CD14-positive monocyte (primary cell): ENCODE data around the gene PECR. TPM values are rescaled to one million over a fixed set of nuclear protein-coding genes. Genes with fewer than 3 reads are reported as not detected.

Experiments
- DNase-seq, 3 donors: peaks; one replicate each; pipeline ENCODE4 v3.0.0-alpha.2; 2011 to 2022
- H2AFZ ChIP-seq: 2 replicates; pipeline ENCODE4 v1.6.0; 2012; ENCODE audit warnings: mild to moderate bottlenecking, low read depth, low read length, inconsistent platforms; ENCODE audit not compliant: insufficient read depth, poor library complexity, severe bottlenecking
- H3K27ac ChIP-seq, 2 donors: 1 replicate in 1 of 2; 2 replicates in 1 of 2; pipeline ENCODE4 v1.5.1; 2012 to 2013; ENCODE audit warnings: low read length in 2 of 2, control low read depth in 1 of 2, inconsistent platforms in 1 of 2, low read depth in 1 of 2, mild to moderate bottlenecking in 1 of 2
- H3K27me3 ChIP-seq, 2 donors: one replicate each; pipeline versions ENCODE4 v1.6.0 to v1.6.1; 2011 to 2013; ENCODE audit warnings: low read length in 2 of 2; ENCODE audit not compliant: control insufficient read depth in 2 of 2, insufficient read depth in 2 of 2
- H3K36me3 ChIP-seq, 2 donors: replicated peaks in 1 of 2; 1 replicate in 1 of 2; 2 replicates in 1 of 2; pipeline versions ENCODE4 v1.5.1 to v1.6.1; 2012 to 2013; ENCODE audit warnings: low read length in 2 of 2, control low read depth in 1 of 2, inconsistent platforms in 1 of 2, mild to moderate bottlenecking in 1 of 2; ENCODE audit not compliant: insufficient read depth in 2 of 2, control insufficient read depth in 1 of 2
- H3K4me1 ChIP-seq, 2 donors: 1 replicate in 1 of 2; 2 replicates in 1 of 2; pipeline versions ENCODE4 v1.5.1 to v1.6.1; 2012 to 2013; ENCODE audit warnings: low read length in 2 of 2, control low read depth in 1 of 2, inconsistent platforms in 1 of 2, mild to moderate bottlenecking in 1 of 2, moderate library complexity in 1 of 2; ENCODE audit not compliant: insufficient read depth in 2 of 2, control insufficient read depth in 1 of 2
- H3K4me2 ChIP-seq: replicated peaks from 2 replicates; pipeline ENCODE3; 2012; ENCODE audit warnings: low read length, moderate library complexity, mild to moderate bottlenecking; ENCODE audit not compliant: poor library complexity, severe bottlenecking; ENCODE audit errors: extremely low read depth
- H3K4me3 ChIP-seq, 3 experiments: fragments of 200-600 bp in 1 of 3; sonication (generic) in 1 of 3; replicated peaks in 1 of 3; 1 replicate in 2 of 3; 2 replicates in 1 of 3; pipeline ENCODE4 v1.5.1; 2011 to 2013; ENCODE audit warnings: low read length in 3 of 3, mild to moderate bottlenecking in 3 of 3, control low read depth in 2 of 3, low read depth in 2 of 3, inconsistent platforms in 1 of 3, moderate library complexity in 1 of 3
- H3K79me2 ChIP-seq: 2 replicates; pipeline ENCODE4 v1.6.0; 2012; ENCODE audit warnings: mild to moderate bottlenecking, control low read depth, inconsistent platforms, low read length, moderate library complexity; ENCODE audit not compliant: insufficient read depth
- H3K9ac ChIP-seq: 2 replicates; pipeline ENCODE4 v1.6.0; 2017; ENCODE audit warnings: low read length, mild to moderate bottlenecking; ENCODE audit not compliant: insufficient read depth, poor library complexity, severe bottlenecking
- H3K9me3 ChIP-seq, 2 donors: replicated peaks in 1 of 2; 1 replicate in 1 of 2; 2 replicates in 1 of 2; pipeline versions ENCODE4 v1.5.1 to v1.6.1; 2012 to 2013; ENCODE audit warnings: low read length in 2 of 2, control low read depth in 1 of 2; ENCODE audit not compliant: control insufficient read depth in 1 of 2, insufficient read depth in 1 of 2
- H4K20me1 ChIP-seq: 2 replicates; pipeline ENCODE4 v1.6.0; 2012; ENCODE audit warnings: mild to moderate bottlenecking, low read length, control low read depth, moderate library complexity; ENCODE audit not compliant: insufficient read depth
- H3K27ac Mint-ChIP-seq, 7 donors: one replicate each; pipeline ENCODE4 v1.8.0; 2020; ENCODE audit warnings: mild to moderate bottlenecking in 7 of 7, mixed read lengths in 7 of 7, moderate library complexity in 6 of 7, inconsistent platforms in 2 of 7
- H3K27me3 Mint-ChIP-seq, 3 donors: one replicate each; pipeline ENCODE4 v1.8.0; 2021 to 2022; ENCODE audit warnings: low read depth in 3 of 3, mild to moderate bottlenecking in 3 of 3, mixed read lengths in 3 of 3, moderate library complexity in 3 of 3, inconsistent platforms in 1 of 3
- H3K36me3 Mint-ChIP-seq, 2 donors: one replicate each; pipeline ENCODE4 v1.8.0; 2020; ENCODE audit warnings: mixed read lengths in 2 of 2, inconsistent platforms in 1 of 2, mild to moderate bottlenecking in 1 of 2
- H3K4me1 Mint-ChIP-seq: one replicate; pipeline ENCODE4 v1.8.0; 2020; ENCODE audit warnings: mild to moderate bottlenecking, mixed read lengths
- H3K4me3 Mint-ChIP-seq, 2 donors: one replicate each; pipeline ENCODE4 v1.8.0; 2020; ENCODE audit warnings: mild to moderate bottlenecking in 2 of 2, mixed read lengths in 2 of 2, moderate library complexity in 1 of 2
- H3K9me3 Mint-ChIP-seq, 7 donors: one replicate each; pipeline ENCODE4 v1.8.0; 2020 to 2022; ENCODE audit warnings: mixed read lengths in 7 of 7, mild to moderate bottlenecking in 6 of 7, moderate library complexity in 6 of 7, inconsistent platforms in 2 of 7
- WGBS: methylation state at CpG from one replicate; pipeline ENCODE4 v1.1.5; 2013; ENCODE audit warnings: missing lambda C conversion rate; ENCODE audit not compliant: insufficient coverage; 5-methylcytosine and 5-hydroxymethylcytosine counted together
- intact Hi-C, 2 donors: fragments of 100-400 bp; cut with micrococcal nuclease; formaldehyde crosslinking; loops; one replicate each; pipeline versions ENCODE4 v1.15.0 to v1.15.1; 2023
- polyA plus RNA-seq, 3 donors: library from polyadenylated mRNA; depleted of rRNA in 1 of 3; unstranded in 2 of 3; stranded (reverse) in 1 of 3; fragments of 300-500 nt in 2 of 3; fragments of >200 nt in 1 of 3; fragmentation: Illumina TruSeq in 2 of 3; gene quantifications; 1 replicate in 2 of 3; 2 replicates in 1 of 3; pipeline ENCODE4 v1.2.3, GENCODE V29; 2012 to 2021
- TF ChIP-seq, protein P1 (sequence below): fragments of 200-600 bp; IDR thresholded peaks from one replicate; pipeline ENCODE4 v1.8.0; 2022; ENCODE audit warnings: antibody characterized with exemption, mild to moderate bottlenecking

Gene PECR
- polyA plus RNA-seq, 3 donors, result 7.4 to 16.9 (median 12.3) TPM

DNA sequence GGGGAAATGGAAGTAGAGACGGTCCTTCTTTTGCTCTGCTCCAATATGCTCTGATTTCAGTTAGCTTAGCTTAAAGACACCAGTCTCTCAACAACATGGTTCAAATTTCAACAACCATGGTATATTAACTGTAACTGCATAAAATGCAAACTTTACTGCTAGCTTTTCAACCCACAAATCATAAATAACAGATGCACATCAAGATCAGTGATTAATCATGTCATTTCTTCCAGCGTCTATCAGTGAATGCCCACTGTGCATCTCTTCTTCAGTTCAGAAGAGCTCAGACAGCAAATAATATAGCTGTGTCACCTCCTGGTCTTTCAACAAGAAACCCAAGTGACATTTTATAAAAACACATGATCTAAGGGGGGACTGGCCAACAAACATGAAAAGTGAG is 12.6 kb downstream of the PECR start:
- peaks cover 39% of the 10 kb centered on the region in 2 donors for H3K36me3 Mint-ChIP-seq
- Histone ChIP-seq H3K4me2 (no peak overlapping the region), H3K4me1 (no peaks in the 10 kb centered on the region), H4K20me1 (no peaks in the 10 kb centered on the region), H3K9me3 (no peaks in the 10 kb centered on the region), H3K36me3 (peaks cover 11 to 36% of the 10 kb centered on the region in 2 donors), H2AFZ (no peak overlapping the region), H3K9ac (no peak overlapping the region), H3K27ac (no peak overlapping the region), H3K4me3 (no peak overlapping the region), H3K27me3 (no peaks in the 10 kb centered on the region), H3K79me2 (no peaks in the 10 kb centered on the region)
- WGBS, result 100% methylated on average over 1 of the region's 2 CpGs
- H3K27me3 Mint-ChIP-seq, result peaks cover 0 to 3% (median 1%) of the 10 kb centered on the region in 3 donors
- DNase-seq, result no peak
- no peaks in the 10 kb centered on the region for H3K9me3 Mint-ChIP-seq
- no peak overlapping the region for H3K4me3 Mint-ChIP-seq
- no peak overlapping the region for H3K27ac Mint-ChIP-seq
- TF ChIP-seq, protein P1, sequence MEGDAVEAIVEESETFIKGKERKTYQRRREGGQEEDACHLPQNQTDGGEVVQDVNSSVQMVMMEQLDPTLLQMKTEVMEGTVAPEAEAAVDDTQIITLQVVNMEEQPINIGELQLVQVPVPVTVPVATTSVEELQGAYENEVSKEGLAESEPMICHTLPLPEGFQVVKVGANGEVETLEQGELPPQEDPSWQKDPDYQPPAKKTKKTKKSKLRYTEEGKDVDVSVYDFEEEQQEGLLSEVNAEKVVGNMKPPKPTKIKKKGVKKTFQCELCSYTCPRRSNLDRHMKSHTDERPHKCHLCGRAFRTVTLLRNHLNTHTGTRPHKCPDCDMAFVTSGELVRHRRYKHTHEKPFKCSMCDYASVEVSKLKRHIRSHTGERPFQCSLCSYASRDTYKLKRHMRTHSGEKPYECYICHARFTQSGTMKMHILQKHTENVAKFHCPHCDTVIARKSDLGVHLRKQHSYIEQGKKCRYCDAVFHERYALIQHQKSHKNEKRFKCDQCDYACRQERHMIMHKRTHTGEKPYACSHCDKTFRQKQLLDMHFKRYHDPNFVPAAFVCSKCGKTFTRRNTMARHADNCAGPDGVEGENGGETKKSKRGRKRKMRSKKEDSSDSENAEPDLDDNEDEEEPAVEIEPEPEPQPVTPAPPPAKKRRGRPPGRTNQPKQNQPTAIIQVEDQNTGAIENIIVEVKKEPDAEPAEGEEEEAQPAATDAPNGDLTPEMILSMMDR, result no peak
- intact Hi-C loops, result no loop called here
- peaks cover 7% of the 10 kb centered on the region for H3K4me1 Mint-ChIP-seq

DNA sequence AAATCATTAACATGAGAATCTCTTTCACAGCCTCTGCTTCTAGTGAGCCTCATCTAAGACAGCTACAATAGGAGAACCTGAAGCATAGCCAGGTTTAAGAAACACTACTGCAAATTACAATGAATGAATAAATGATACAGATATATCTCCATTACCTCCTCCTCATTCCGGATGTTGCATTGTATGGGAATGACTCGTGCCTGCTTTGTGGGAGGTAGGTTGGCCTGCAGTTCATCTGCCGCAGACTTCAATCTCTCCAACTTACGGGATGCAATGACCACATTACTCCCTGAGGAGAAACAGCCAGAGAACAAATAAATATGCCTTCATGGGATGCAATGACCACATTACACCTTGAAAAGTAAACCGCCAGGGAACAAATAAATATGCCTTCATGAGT is 15.4 kb downstream of the PECR start:
- intact Hi-C loops, result no loop called here
- no peaks in the 10 kb centered on the region for H3K4me1 Mint-ChIP-seq
- H3K27ac Mint-ChIP-seq, result no peak overlapping the region
- Histone ChIP-seq H3K27me3 (no peaks in the 10 kb centered on the region), H3K79me2 (no peaks in the 10 kb centered on the region), H3K4me1 (no peaks in the 10 kb centered on the region), H4K20me1 (no peaks in the 10 kb centered on the region), H3K4me3 (no peak overlapping the region), H3K9ac (no peak overlapping the region), H2AFZ (no peak overlapping the region), H3K9me3 (no peaks in the 10 kb centered on the region), H3K27ac (no peak overlapping the region), H3K4me2 (no peak overlapping the region), H3K36me3 (peaks cover 11 to 54% of the 10 kb centered on the region in 2 donors)
- H3K4me3 Mint-ChIP-seq, result no peak overlapping the region
- TF ChIP-seq, protein P1, result no peak
- peaks cover 0 to 3% (median 1%) of the 10 kb centered on the region in 3 donors for H3K27me3 Mint-ChIP-seq
- no peak for DNase-seq
- 93% methylated on average over 2 of the region's 5 CpGs for WGBS
- no peaks in the 10 kb centered on the region for H3K9me3 Mint-ChIP-seq
- H3K36me3 Mint-ChIP-seq, result peaks cover 48 to 50% of the 10 kb centered on the region in 2 donors
